ENCODE data around the gene GBX1. TPM values are rescaled to one million over a fixed set of nuclear protein-coding genes. Genes with fewer than 3 reads are reported as not detected.

The GBX1 gene
- total and polyA plus RNA-seq, 2 donors (not counting 1 experiment from before 2014, with no cell fraction given), result not detected

GRCh38 chr7:151124899-151125399 is 42.5 kb downstream of the GBX1 start:
- Histone ChIP-seq H3K36me3 (ENCODE audit: control insufficient read depth, insufficient read depth, low read length) (peaks cover 21% of the 10 kb centered on the region), H3K4me2 (ENCODE audit: extremely low read depth, insufficient read depth, low read length) (no peak overlapping the region), H3K4me3 (replicated peaks in 1 of 4; ENCODE audit: control extremely low read depth in 1 of 4, insufficient read depth in 1 of 4, low read depth in 3 of 4, low read length in 4 of 4) (peak overlapping the region in 1 of 4 experiments; percentile 33), H4K20me1 (ENCODE audit: control insufficient read depth, extremely low read depth, insufficient read depth, low read length) (no peaks in the 10 kb centered on the region), H3K79me2 (ENCODE audit: control insufficient read depth, insufficient read depth, low read length) (no peaks in the 10 kb centered on the region), H3K9ac (ENCODE audit: insufficient read depth, low read length) (no peak overlapping the region), H3K4me1 (ENCODE audit: control insufficient read depth, extremely low read depth, insufficient read depth, low read length) (peaks cover 5% of the 10 kb centered on the region), H3K27ac (ENCODE audit: insufficient read depth, low read length) (no peak overlapping the region), H2AFZ (ENCODE audit: low read length) (no peak overlapping the region), H3K27me3 (ENCODE audit: control insufficient read depth, insufficient read depth, low read length) (no peaks in the 10 kb centered on the region), H3K9me3 (ENCODE audit: control insufficient read depth, insufficient read depth, low read depth, low read length) (no peaks in the 10 kb centered on the region)
- TF ChIP-seq, protein P1, sequence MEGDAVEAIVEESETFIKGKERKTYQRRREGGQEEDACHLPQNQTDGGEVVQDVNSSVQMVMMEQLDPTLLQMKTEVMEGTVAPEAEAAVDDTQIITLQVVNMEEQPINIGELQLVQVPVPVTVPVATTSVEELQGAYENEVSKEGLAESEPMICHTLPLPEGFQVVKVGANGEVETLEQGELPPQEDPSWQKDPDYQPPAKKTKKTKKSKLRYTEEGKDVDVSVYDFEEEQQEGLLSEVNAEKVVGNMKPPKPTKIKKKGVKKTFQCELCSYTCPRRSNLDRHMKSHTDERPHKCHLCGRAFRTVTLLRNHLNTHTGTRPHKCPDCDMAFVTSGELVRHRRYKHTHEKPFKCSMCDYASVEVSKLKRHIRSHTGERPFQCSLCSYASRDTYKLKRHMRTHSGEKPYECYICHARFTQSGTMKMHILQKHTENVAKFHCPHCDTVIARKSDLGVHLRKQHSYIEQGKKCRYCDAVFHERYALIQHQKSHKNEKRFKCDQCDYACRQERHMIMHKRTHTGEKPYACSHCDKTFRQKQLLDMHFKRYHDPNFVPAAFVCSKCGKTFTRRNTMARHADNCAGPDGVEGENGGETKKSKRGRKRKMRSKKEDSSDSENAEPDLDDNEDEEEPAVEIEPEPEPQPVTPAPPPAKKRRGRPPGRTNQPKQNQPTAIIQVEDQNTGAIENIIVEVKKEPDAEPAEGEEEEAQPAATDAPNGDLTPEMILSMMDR (conservative IDR thresholded peaks at IDR 0.05 in 1 of 2, IDR thresholded peaks at IDR 0.05 in 1 of 2; ENCODE audit: low read depth in 1 of 2, low read length in 2 of 2), result no peak
- no peak for TF ChIP-seq EZH2 (IDR thresholded peaks at IDR 0.05; ENCODE audit: low read length, missing control alignments)
- no peak for DNase-seq (ENCODE audit: low read depth in 2 of 2)

GRCh38 chr7:151124481-151124880 is 43.0 kb downstream of the GBX1 start:
- Histone ChIP-seq H4K20me1 (ENCODE audit: control insufficient read depth, extremely low read depth, insufficient read depth, low read length) (no peaks in the 10 kb centered on the region), H3K4me3 (replicated peaks in 1 of 4; ENCODE audit: control extremely low read depth in 1 of 4, insufficient read depth in 1 of 4, low read depth in 3 of 4, low read length in 4 of 4) (no peak overlapping the region), H3K27ac (ENCODE audit: insufficient read depth, low read length) (no peak overlapping the region), H3K4me1 (ENCODE audit: control insufficient read depth, extremely low read depth, insufficient read depth, low read length) (peaks cover 5% of the 10 kb centered on the region), H3K9ac (ENCODE audit: insufficient read depth, low read length) (no peak overlapping the region), H3K4me2 (ENCODE audit: extremely low read depth, insufficient read depth, low read length) (no peak overlapping the region), H3K79me2 (ENCODE audit: control insufficient read depth, insufficient read depth, low read length) (no peaks in the 10 kb centered on the region), H3K36me3 (ENCODE audit: control insufficient read depth, insufficient read depth, low read length) (peaks cover 23% of the 10 kb centered on the region), H3K27me3 (ENCODE audit: control insufficient read depth, insufficient read depth, low read length) (no peaks in the 10 kb centered on the region), H3K9me3 (ENCODE audit: control insufficient read depth, insufficient read depth, low read depth, low read length) (no peaks in the 10 kb centered on the region), H2AFZ (ENCODE audit: low read length) (no peak overlapping the region)
- no peak for DNase-seq (ENCODE audit: low read depth in 2 of 2)
- TF ChIP-seq, protein P1 (conservative IDR thresholded peaks at IDR 0.05 in 1 of 2, IDR thresholded peaks at IDR 0.05 in 1 of 2; ENCODE audit: low read depth in 1 of 2, low read length in 2 of 2), result no peak
- TF ChIP-seq EZH2 (IDR thresholded peaks at IDR 0.05; ENCODE audit: low read length, missing control alignments), result no peak

DNA sequence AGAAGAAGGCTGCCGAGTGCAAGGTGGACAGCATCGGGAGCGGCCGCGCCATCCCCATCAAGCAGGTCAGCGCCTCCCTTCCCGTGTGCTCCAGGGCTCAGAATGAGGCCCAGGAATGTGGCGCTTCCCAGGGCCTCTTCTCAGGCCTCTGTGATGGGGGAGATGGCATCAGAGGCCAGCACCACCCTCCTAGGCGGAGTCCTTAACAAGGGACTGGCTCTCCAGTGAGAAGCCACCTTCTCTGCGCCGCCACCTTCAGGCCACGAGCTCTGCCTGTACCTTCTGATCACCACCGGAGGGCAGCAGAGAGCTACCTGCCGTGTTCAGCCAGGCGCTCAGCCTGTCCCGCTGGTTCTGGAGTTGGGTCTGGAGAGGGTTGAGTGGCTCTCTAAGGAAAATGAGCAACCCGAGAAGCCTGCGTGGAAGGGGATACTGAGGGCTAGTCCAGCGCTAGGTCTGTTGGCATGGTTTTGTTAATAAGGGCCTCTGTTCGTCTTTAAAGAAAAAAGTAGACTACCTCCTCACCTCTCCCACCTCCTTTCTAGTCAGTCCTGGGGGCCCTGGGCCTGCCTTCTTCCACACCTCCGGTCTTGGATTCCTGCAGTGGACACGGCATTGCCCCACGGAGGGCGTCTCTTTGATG is 43.6 kb downstream of the GBX1 start:
- Histone ChIP-seq H3K4me2 (ENCODE audit: extremely low read depth, insufficient read depth, low read length) (no peak overlapping the region), H2AFZ (ENCODE audit: low read length) (no peak overlapping the region), H3K4me1 (ENCODE audit: control insufficient read depth, extremely low read depth, insufficient read depth, low read length) (peaks cover 5% of the 10 kb centered on the region), H3K9ac (ENCODE audit: insufficient read depth, low read length) (no peak overlapping the region), H3K9me3 (ENCODE audit: control insufficient read depth, insufficient read depth, low read depth, low read length) (no peaks in the 10 kb centered on the region), H3K36me3 (ENCODE audit: control insufficient read depth, insufficient read depth, low read length) (peaks cover 27% of the 10 kb centered on the region), H4K20me1 (ENCODE audit: control insufficient read depth, extremely low read depth, insufficient read depth, low read length) (no peaks in the 10 kb centered on the region), H3K79me2 (ENCODE audit: control insufficient read depth, insufficient read depth, low read length) (no peaks in the 10 kb centered on the region), H3K4me3 (replicated peaks in 1 of 4; ENCODE audit: control extremely low read depth in 1 of 4, insufficient read depth in 1 of 4, low read depth in 3 of 4, low read length in 4 of 4) (no peak overlapping the region), H3K27me3 (ENCODE audit: control insufficient read depth, insufficient read depth, low read length) (no peaks in the 10 kb centered on the region), H3K27ac (ENCODE audit: insufficient read depth, low read length) (no peak overlapping the region)
- DNase-seq (ENCODE audit: low read depth in 2 of 2), result peak; percentile 64 to 79
- TF ChIP-seq, protein P1 (conservative IDR thresholded peaks at IDR 0.05 in 1 of 2, IDR thresholded peaks at IDR 0.05 in 1 of 2; ENCODE audit: low read depth in 1 of 2, low read length in 2 of 2), result peak; percentile 98 to 100
- no peak for TF ChIP-seq EZH2 (IDR thresholded peaks at IDR 0.05; ENCODE audit: low read length, missing control alignments)

Data from fibroblast of lung (primary cell).